Erythroblast (primary cell): ENCODE data around the gene ADPRHL1.

ENCODE experiments used
- DNase-seq, 2 experiments: peaks; one replicate each; lab custom pipeline; 2025; lab: John Stamatoyannopoulos, UW
- GATA1 ChIP-seq: IDR thresholded peaks from 2 replicates; pipeline ENCODE4 v1.6.1; 2011; ENCODE audit warnings: low read depth, mild to moderate bottlenecking, control low read depth, low read length, moderate library complexity
- POLR2A ChIP-seq: IDR thresholded peaks from 2 replicates; pipeline ENCODE4 v1.6.1; 2011; ENCODE audit warnings: mild to moderate bottlenecking, low read length

Gene ADPRHL1

DNA sequence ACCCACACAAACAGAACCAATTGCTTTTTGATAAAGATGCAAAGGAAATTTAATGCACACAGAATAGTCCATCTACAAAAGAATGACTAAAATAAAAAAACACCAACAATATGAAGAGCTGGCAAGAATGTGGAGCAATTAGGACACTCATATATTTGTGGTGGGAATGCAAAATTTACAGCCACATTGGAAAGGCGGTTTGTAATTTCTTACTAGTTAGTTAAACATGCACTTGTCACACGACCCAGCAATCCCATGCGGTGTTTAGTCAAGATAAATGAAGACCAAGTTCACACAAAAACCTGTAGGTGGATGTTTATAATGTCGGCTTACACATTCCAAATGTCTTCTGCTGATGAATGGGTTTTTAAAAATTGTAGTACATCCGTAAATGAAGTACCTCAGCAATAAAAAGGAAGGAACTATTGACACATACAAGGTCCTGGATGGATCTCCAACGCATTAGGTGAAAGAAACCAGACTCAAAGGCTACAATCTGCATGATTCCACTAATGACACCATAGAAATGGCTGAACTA, 94.6 kb downstream of the ADPRHL1 start:
- DNase-seq: no peak
- no peak for TF ChIP-seq GATA1
- TF ChIP-seq POLR2A: no peak

- TF ChIP-seq POLR2A (no peak), GATA1 (no peak)
- no peak for DNase-seq
Observed at GRCh38 chr13:113357529-113357928, 95.8 kb downstream of the ADPRHL1 start.

- no peak for DNase-seq
- no peak for TF ChIP-seq GATA1
- no peak for TF ChIP-seq POLR2A
Observed at GRCh38 chr13:113356596-113356995, 96.7 kb downstream of the ADPRHL1 start.

- DNase-seq: no peak
- TF ChIP-seq GATA1 (no peak), POLR2A (no peak)
Observed at GRCh38 chr13:113355621-113356020, 97.7 kb downstream of the ADPRHL1 start.

DNA sequence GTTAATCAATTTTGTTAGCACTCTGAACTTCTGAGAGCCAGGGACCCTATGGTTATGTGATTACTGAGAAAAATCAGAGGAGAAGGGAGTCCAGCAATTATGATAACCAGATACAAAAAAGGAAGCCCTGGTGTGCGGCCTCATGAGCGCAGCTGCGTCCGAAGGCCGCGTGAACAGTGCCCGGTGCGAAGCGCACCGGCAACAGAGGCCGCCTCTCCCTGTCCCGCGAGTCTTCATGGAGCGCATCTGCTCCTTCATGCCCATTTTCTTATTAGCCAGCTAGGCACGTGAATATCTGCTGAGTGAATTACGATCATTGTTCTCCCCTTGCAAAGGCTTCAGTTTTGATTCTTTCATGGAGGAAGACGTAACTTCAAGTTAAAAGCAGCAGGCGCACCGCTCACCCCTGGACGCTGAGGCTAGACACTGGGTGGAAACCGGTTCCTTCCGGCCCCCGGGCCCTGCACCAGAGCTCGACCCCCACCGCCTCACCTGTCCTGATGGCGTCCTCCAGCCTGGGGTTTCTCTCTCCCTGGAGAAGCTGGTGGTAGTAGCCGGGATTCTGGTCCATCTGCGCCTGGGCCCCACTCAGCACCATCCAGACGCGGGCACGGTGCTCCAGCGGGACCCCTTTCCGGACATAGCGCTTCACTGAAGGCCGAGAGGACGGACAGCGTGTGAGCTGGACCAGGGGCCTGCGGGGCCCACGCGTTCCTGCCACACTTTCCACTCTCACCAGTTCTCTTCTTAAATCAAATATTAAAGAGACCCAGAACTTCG, 98.3 kb downstream of the ADPRHL1 start:
- DNase-seq: no peak
- TF ChIP-seq POLR2A (no peak), GATA1 (no peak)

DNA sequence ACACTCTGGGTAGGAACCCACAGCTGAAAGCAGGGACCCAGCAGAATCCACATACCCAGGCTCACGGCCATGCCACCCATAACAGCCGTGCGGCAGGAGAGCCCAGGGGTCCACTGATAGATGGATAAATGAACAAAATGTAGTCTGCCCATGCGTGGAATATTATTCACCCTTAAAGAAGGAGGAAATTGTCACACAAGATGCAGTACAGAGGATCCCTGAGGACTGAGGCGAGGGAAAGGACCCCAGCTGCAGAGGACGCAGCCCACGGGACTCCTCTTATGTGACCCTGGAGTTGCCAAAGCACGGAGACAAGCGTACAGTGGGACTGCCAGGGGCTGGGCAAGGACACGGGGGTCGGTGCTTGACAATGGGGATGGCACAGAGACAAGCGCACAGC, 100.0 kb downstream of the ADPRHL1 start:
- DNase-seq: no peak
- no peak for TF ChIP-seq GATA1
- no peak for TF ChIP-seq POLR2A

GRCh38 chr13:113351514-113352026, 101.7 kb downstream of the ADPRHL1 start:
- no peak for DNase-seq
- TF ChIP-seq GATA1: no peak
- no peak for TF ChIP-seq POLR2A

GRCh38 chr13:113350938-113351335, 102.4 kb downstream of the ADPRHL1 start:
- DNase-seq: no peak
- TF ChIP-seq GATA1: no peak
- TF ChIP-seq POLR2A: no peak

GRCh38 chr13:113350065-113350937, 103.0 kb downstream of the ADPRHL1 start:
- no peak for TF ChIP-seq GATA1
- DNase-seq: peak in 1 of 2 experiments; percentile 23
